ENCODE measurements around the gene ZNF611.
"Not testable (repeated sequence)": the region's sequence is repeated elsewhere in the genome, so short reads cannot be mapped to it uniquely, and the experiment has no call there.

ZNF611 gene

DNA sequence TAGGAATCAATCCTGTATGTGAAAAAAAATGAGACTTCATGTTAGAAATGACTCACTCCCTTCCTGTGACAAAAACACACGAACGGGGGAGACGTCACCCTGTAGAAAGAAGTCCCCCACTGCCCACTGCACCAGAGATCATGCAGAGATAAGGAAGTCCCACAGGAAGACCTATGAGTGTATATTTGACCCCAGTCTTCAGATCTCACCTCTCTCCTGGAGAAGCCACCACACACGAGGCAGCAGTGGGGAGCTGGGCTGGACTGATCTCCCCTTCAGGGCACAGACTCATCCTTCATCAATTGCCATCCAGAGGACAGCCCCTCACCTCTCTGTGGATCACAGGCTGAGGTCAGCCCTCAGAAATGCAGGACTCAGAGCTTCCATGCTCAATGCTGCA is 18.9 kb downstream of the ZNF611 start:
- DNase-seq: not testable (repeated sequence)

DNA sequence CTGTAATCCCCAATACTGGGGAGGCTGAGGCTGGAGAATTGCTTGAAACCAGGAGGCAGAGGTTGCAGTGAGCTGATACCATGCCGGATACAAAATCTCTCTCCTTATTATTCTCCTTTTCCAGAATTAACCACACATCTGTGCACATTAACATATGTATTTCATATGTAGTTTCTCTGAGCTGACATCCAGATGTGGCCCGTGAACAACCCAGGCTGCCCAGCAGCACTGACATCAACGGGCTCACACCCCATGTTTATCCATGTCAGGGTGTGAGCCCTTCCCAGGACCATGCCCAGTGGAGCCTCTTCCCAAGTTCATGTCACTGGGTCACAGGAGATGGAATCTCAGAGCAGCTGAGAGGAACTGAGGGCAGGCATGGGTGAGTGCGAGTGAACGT is 19.5 kb downstream of the ZNF611 start:
- not testable (repeated sequence) for DNase-seq

GRCh38 chr19:52713051-52713450 is 21.8 kb downstream of the ZNF611 start:
- not testable (repeated sequence) for DNase-seq

- not testable (repeated sequence) for DNase-seq
Measured at GRCh38 chr19:52711661-52712060, 23.2 kb downstream of the ZNF611 start.

- no peak for DNase-seq
Measured at GRCh38 chr19:52710538-52710937, 24.3 kb downstream of the ZNF611 start.

GRCh38 chr19:52705615-52706014 is 29.2 kb downstream of the ZNF611 start:
- not testable (repeated sequence) for DNase-seq

- no peak for DNase-seq
Measured at GRCh38 chr19:52703917-52704316, 30.9 kb downstream of the ZNF611 start.

GRCh38 chr19:52700673-52701072 is 34.2 kb downstream of the ZNF611 start:
- DNase-seq: no peak

DNA sequence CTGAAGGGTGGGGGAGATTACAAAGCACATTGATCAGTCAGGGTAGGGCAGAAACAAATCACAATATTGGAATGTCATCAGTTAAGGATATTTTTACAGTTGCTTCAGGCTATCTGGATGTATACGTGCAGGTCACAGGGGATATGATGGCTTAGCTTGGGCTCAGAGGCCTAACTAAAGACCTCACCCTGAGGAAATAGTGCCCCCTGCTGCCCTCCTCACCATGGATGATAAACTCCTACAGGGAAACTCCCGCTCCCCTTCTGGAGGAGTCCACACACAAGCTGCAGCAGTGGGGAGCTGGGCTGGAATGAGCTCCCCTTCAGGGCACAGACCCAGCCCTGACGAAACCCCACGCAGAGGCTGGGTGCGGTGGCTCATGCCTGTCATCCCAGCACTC is 35.3 kb downstream of the ZNF611 start:
- DNase-seq: peak; percentile 24

DNA sequence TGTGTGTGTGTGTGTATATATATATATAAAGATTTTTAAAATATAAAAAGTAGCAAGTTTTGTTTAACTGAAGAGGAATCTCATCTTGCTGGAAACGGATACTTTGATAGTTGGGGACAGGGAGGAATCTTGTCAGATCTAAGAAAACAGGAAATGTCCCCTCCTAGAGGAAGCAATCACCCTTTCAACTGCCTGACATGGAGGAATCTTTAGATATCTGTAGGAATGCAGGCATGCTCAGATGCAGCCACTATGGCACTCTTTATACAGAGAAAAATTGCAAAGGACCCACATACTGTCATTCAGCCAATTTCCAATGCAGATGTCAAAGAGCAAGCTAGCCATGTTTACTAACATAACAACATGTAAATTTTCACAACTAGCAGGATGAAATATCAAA is 38.8 kb downstream of the ZNF611 start:
- DNase-seq: no peak

DNA sequence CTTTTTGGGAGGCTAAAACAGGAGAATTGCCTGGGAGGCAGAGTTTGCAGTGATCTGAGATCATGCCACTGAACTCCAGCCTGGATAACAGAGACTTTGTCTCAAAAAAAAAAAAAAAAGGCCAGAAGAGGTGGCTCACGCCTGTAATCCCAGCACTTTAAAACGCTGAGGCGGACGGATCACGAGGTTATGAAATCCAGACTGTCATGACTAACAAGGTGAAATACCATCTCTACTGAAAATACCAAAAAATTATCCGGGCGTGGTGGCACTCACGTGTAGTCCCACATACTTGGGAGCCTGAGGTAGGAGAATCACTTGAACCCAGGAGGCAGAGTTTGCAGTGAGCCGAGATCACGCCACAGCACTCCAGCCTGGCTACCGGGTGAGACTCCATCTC is 39.9 kb downstream of the ZNF611 start:
- no peak for DNase-seq

DNA sequence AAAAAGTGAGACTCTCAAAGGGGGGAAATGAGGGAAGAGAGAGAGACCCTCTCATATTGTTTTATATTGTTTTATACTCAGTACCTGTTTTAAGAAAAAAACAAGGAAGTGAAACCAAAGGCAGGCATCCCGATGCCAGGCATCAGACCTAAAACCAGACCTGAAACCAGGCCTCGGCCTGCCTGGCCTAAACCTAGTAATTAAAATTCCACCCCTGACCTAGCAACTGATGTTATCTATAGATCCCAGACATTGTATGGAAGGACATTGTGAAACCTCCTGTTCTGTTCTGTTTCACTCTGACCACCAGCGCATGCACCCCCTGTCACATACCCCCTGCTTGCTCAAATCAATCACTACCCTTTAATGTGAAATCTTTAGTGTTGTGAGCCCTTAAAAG is 40.6 kb downstream of the ZNF611 start:
- not testable (repeated sequence) for DNase-seq

GRCh38 chr19:52692431-52693008 is 42.3 kb downstream of the ZNF611 start:
- no peak for DNase-seq

GRCh38 chr19:52691737-52692136 is 43.1 kb downstream of the ZNF611 start:
- DNase-seq: peak; percentile 93

DNA sequence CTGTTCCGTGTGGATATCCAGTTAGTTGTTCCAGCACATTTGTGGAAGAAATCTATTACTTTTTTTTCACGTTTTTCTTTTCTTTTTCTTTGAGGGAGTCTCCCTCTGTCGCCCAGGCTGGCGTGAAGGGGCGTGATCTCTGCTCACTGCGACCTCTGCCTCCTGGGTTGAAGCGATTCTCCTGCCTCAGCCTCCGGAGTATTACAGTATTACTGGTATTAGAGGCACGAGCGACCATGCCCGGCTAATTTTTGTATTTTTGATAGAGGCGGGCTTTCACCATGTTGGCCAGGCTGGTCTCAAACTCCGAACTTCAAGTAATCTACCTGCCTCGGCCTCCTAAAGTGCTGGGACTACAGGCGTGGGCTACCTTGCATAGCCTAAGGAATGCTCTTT is 43.6 kb downstream of the ZNF611 start:
- DNase-seq: peak; percentile 17

DNA sequence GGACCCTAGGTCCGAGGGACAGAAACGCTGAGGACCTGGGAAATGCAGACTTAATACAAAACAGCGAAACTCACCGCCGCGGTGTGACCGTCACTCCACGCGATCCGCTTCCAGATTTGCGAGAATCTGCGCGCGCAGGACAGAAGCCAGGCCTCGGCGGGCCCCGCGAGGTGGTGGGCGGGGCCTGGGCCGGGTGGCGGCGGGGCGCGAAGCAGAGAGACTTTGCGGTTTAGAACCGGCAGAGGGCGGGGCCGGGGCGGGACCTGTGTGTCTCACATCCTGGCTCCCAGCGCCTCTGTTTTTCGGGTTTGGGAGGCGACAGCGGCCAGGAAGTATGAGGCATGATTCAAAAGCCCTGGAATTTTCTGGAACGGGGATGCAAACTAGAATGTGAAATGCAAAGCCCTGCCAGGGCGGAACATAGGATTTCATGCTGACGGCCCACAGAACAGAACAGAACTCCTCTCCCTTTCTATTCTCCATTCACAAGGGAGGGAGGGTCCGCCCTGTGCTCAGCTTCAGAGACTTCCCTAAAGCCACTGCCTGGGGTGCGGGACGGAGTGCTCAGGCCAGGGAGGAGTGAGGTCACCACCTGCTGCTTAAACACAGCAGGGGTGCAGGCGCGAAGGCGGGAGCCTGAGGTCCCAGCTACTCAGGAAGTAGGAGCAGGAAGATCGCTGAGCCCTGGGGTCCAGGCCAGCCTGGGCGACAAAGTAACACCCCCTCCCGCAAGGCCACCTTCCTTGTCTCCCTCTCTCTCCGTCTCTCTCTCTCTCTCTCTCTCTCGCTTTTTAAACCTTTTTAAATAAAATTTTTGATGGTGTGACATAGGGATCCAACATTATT is 44.3 kb downstream of the ZNF611 start:
- peak; percentile 93 for DNase-seq

GRCh38 chr19:52689843-52690368 is 44.9 kb downstream of the ZNF611 start:
- peak; percentile 32 for DNase-seq

DNA sequence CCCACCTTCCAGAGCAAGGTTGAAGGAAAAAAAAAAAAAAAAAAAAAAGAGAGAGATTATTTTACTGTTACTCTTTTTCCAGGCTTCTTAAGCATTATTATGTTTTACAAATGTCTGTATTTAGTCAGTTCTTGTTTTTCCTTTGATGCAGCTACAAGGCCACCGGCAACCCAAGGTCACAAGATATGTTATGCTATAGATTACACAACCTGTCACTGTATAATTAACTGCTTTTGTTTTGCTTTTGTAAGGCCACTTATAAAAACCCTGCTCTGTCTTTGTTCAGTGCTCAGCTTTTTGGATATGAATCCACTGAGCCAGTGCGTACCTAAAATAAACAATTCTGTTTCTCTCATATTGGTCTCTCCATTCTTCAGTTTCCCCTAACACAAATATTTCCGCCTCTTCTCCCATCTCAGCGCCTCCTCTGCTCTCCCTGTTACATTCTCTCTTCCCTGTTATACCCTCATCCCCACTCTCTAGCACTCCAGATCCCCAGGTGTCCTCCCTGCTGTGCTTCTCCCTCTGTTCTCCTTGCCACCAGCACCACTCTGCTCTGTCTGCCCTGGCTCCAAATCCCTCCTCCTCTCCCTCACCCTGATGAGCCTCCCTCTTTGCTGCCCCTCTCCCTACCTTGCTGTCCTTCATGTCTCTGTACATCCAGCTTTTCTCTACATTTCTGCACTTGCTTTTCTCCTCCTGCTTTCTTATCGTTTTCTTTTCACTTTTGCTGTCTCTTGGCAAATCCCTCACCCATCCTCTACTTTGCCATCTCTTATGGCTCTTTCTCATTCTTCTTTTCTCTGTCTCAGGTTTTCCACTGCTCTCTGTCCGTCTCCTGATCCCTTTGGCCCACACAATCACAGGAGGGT is 45.7 kb downstream of the ZNF611 start:
- DNase-seq: not testable (repeated sequence)

GRCh38 chr19:52688335-52688734 is 46.5 kb downstream of the ZNF611 start:
- DNase-seq: no peak

- DNase-seq: no peak
Measured at GRCh38 chr19:52687684-52688083, 47.2 kb downstream of the ZNF611 start.

- DNase-seq: no peak
Measured at GRCh38 chr19:52685811-52686210, 49.0 kb downstream of the ZNF611 start.

GRCh38 chr19:52681216-52681615 is 53.6 kb downstream of the ZNF611 start:
- DNase-seq: not testable (repeated sequence)

DNA sequence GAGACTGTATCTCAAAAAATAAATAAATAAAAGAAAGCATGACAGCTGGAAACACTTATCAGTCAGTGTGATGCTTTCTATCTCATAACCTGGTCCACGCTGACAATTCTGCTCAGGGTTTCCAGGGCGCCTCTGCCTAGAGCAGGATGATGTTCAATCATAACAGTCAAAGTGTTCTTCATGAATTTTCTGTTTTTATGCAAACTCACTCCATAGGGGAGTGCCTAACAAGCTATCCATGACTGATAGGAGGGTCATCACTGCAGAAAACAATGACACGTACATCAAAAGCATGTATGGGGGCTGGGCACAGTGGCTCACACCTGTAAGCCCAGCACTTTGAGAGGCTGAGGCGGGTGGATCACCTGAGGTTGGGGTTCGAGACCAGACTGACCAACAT is 55.2 kb downstream of the ZNF611 start:
- DNase-seq: no peak

Data from NCI-H82 (cell line).